HepG2 (cell line): ENCODE measurements around the gene ATPAF1. TPM values are rescaled to one million over a fixed set of nuclear protein-coding genes. Genes with fewer than 3 reads are reported as not detected.
A peak's percentile ranks its signal among the peaks of the same experiment; 100 is the strongest.

Source experiments
- ATAC-seq: fragments of 200-7000 bp; cut with Tn5 transposase; 3 replicates; pipeline ENCODE4 v1.9.1; 2020; ENCODE audit warnings: mild to moderate bottlenecking, moderate library complexity
- BruUV-seq: library from RNA; stranded (reverse); fragments of 400-500 nt; replicated peaks from 2 replicates; lab custom pipeline; 2021; lab: Mats Ljungman, UMichigan
- CTCF ChIA-PET: fragments of 300-600 bp; formaldehyde crosslinking; extraction: SDS; loops from one replicate; lab custom pipeline; 2021; ENCODE audit warnings: low total read pairs, inconsistent platforms, low intra/inter-chr PET ratio; lab: Yijun Ruan, JAX
- POLR2A ChIA-PET: fragments of 350-600 bp; sonication (Branson Sonifier 250); formaldehyde crosslinking; loops from one replicate; lab custom pipeline; 2020; ENCODE audit warnings: antibody characterized with exemption, inconsistent platforms; lab: Yijun Ruan, JAX
- DNase-seq: peaks from one replicate; pipeline ENCODE4 v3.0.0-alpha.2; 2015; ENCODE audit warnings: low spot score
- FAIRE-seq: peaks from 3 replicates; lab custom pipeline; 2011; peaks lifted over from hg19 to GRCh38; lab: Jason Lieb, UNC
- H2AFZ ChIP-seq: one replicate; pipeline ENCODE4 v1.6.1; 2011; ENCODE audit warnings: low read length, inconsistent platforms
- H3K27ac ChIP-seq: fragments of 300-600 bp; 3 replicates; pipeline ENCODE4 v1.8.0; 2011; ENCODE audit warnings: mixed run types, mild to moderate bottlenecking, mixed read lengths, low read length, inconsistent platforms; ENCODE audit not compliant: insufficient read depth; ENCODE audit errors: extremely low read length
- H3K27me3 ChIP-seq, 2 experiments: fragments of 200-600 bp in 1 of 2; 2 replicates in 1 of 2; 3 replicates in 1 of 2; pipeline versions ENCODE4 v1.6.0 to v1.8.0; 2011; ENCODE audit warnings: low read length in 2 of 2, mild to moderate bottlenecking in 2 of 2, moderate library complexity in 2 of 2, inconsistent platforms in 1 of 2; ENCODE audit not compliant: insufficient read depth in 2 of 2, control insufficient read depth in 1 of 2
- H3K36me3 ChIP-seq, 2 experiments: fragments of 200-600 bp in 1 of 2; replicated peaks in 1 of 2; 2 replicates in 1 of 2; 3 replicates in 1 of 2; pipeline versions ENCODE4 v1.5.1 to v1.8.0; 2011; ENCODE audit warnings: low read length in 2 of 2, inconsistent platforms in 1 of 2; ENCODE audit not compliant: insufficient read depth in 2 of 2, control insufficient read depth in 1 of 2
- H3K4me1 ChIP-seq: 2 replicates; pipeline ENCODE4 v1.5.1; 2012; ENCODE audit warnings: low read length, inconsistent platforms; ENCODE audit not compliant: insufficient read depth
- H3K4me2 ChIP-seq: 2 replicates; pipeline ENCODE4 v1.6.0; 2011; ENCODE audit warnings: low read depth, low read length, inconsistent platforms
- H3K4me3 ChIP-seq, 3 experiments: fragments of 200-600 bp in 1 of 3; sonication (generic), shearing (Covaris generic) in 1 of 3; replicated peaks in 1 of 3; 2 replicates each; pipeline ENCODE4 v1.5.1; 2011 to 2016; ENCODE audit warnings: low read length in 3 of 3, inconsistent platforms in 2 of 3, low read depth in 2 of 3, mild to moderate bottlenecking in 2 of 3, control low read depth in 1 of 3, mixed read lengths in 1 of 3; ENCODE audit not compliant: insufficient read depth in 1 of 3
- H3K79me2 ChIP-seq: one replicate; pipeline ENCODE4 v1.6.1; 2011; ENCODE audit warnings: low read length, inconsistent platforms; ENCODE audit not compliant: insufficient read depth
- H3K9ac ChIP-seq: 2 replicates; pipeline ENCODE4 v1.6.0; 2011; ENCODE audit warnings: mild to moderate bottlenecking, low read depth, low read length, inconsistent platforms; ENCODE audit not compliant: insufficient read depth
- H3K9me3 ChIP-seq: 2 replicates; pipeline ENCODE4 v1.5.1; 2012; ENCODE audit warnings: mild to moderate bottlenecking, low read length
- H4K20me1 ChIP-seq: 2 replicates; pipeline ENCODE4 v1.6.0; 2011; ENCODE audit warnings: inconsistent platforms, mild to moderate bottlenecking, low read length, moderate library complexity; ENCODE audit not compliant: insufficient read depth
- MNT ChIP-seq: fragments of 450-650 bp; IDR thresholded peaks from 2 replicates; pipeline ENCODE4 v1.6.1; 2016
- ZNF318 ChIP-seq: sonication (generic); formaldehyde crosslinking; IDR thresholded peaks from 2 replicates; pipeline ENCODE4 v1.4.0; 2020; ENCODE audit warnings: mild to moderate bottlenecking, missing genetic modification reagents
- ZNF781 ChIP-seq: sonication (generic); formaldehyde crosslinking; IDR thresholded peaks from 2 replicates; pipeline ENCODE4 v1.5.1; 2020; ENCODE audit warnings: borderline replicate concordance, mild to moderate bottlenecking, missing genetic modification reagents; ENCODE audit errors: not compliant biosample characterization
- WGBS: methylation state at CpG from one replicate; pipeline ENCODE4 v1.1.6; 2017; ENCODE audit warnings: low lambda C conversion rate; 5-methylcytosine and 5-hydroxymethylcytosine counted together
- in situ Hi-C: cut with HindIII; loops from 2 replicates; pipeline ENCODE4 v1.10.0; 2017; ENCODE audit warnings: low pct_unique_long_range_greater_than_20kb; ENCODE audit not compliant: extremely low pct_ligation_motif_present
- intact Hi-C: fragments of 100-400 bp; cut with micrococcal nuclease; formaldehyde crosslinking; loops from one replicate; pipeline ENCODE4 v1.10.0; 2022; ENCODE audit not compliant: unreplicated experiment
- polyA plus RNA-seq, 8 experiments: library from polyadenylated mRNA; depleted of rRNA in 3 of 8; stranded (reverse) in 7 of 8; unstranded in 1 of 8; fragments of >200 nt; fragmentation: Illumina TruSeq in 4 of 8; extraction: Trizol in 4 of 8; gene quantifications; 2 replicates each; pipeline versions ENCODE4 v1.2.1 to v1.2.3, GENCODE V29; 2011 to 2016; ENCODE audit warnings: low read depth in 4 of 8, missing spikeins in 1 of 8, mixed read lengths in 1 of 8; ENCODE audit not compliant: insufficient read depth in 1 of 8
- total RNA-seq, 5 experiments: library from RNA; depleted of rRNA; stranded (reverse); fragments of >200 nt; fragmentation: Illumina TruSeq; extraction: Trizol; gene quantifications; 2 replicates each; pipeline ENCODE4 v1.2.3, GENCODE V29; 2016; ENCODE audit warnings: low read depth in 1 of 5

The ATPAF1 gene
- total and polyA plus RNA-seq, 2 of the 13 experiments (the other 11 are each of a cell fraction or from before 2014, with no cell fraction given) = 66.6 to 76.7 TPM

- TF ChIP-seq ZNF318 (CRISPR knock-in tag) = no peak
- TF ChIP-seq, all 625 proteins: peak for 0
Observed at GRCh38 chr1:46654012-46654411, 14.2 kb downstream of the ATPAF1 start (continued).

GRCh38 chr1:46653405-46653958, 14.7 kb downstream of the ATPAF1 start:
- ATAC-seq = no peak
- FAIRE-seq = no peak
- TF ChIP-seq ZNF781 (CRISPR knock-in tag) (no peak), MNT (peak; percentile 87)
- H3K9me3 ChIP-seq = no peaks in the 10 kb centered on the region; the same call in 1 of the 2 replicates
- no peak overlapping the region for H3K4me2 ChIP-seq
- H2AFZ ChIP-seq = no peak overlapping the region
- H3K9ac ChIP-seq = no peak overlapping the region
- no peak overlapping the region for H3K4me3 ChIP-seq
- POLR2A ChIA-PET = no interaction called here
- no peaks in the 10 kb centered on the region for H4K20me1 ChIP-seq
- H3K27me3 ChIP-seq = no peaks in the 10 kb centered on the region
- no peaks in the 10 kb centered on the region for H3K79me2 ChIP-seq
- in situ Hi-C loops = no loop called here
- peaks cover 6 to 43% of the 10 kb centered on the region in 2 experiments for H3K36me3 ChIP-seq
- no peaks in the 10 kb centered on the region for H3K4me1 ChIP-seq
- no peak for DNase-seq
- intact Hi-C loops = no loop called here
- 96% methylated on average over 2 of the region's 2 CpGs for WGBS
- CTCF ChIA-PET = no interaction called here
- H3K27ac ChIP-seq = no peak overlapping the region
- BruUV-seq = no TSS peak
